Stomach (tissue), 4 donors: Measurements from ENCODE around the gene MLANA.

Experiments used
- EP300 ChIP-seq: sonication (generic); formaldehyde crosslinking; IDR thresholded peaks from one replicate; pipeline ENCODE4 v1.6.1; 2017; ENCODE audit warnings: antibody characterized with exemption
- POLR2A ChIP-seq, 4 donors: fragments of 450-650 bp; IDR thresholded peaks; one replicate each; pipeline ENCODE4 v1.6.1; 2016; ENCODE audit warnings: antibody characterized with exemption in 4 of 4, control low read depth in 2 of 4, mild to moderate bottlenecking in 1 of 4, moderate library complexity in 1 of 4
- TF ChIP-seq, protein P1 (sequence below), 7 experiments: fragments of 450-650 bp in 4 of 7; fragments of 200-600 bp in 3 of 7; sonication (generic) in 3 of 7; IDR thresholded peaks; one replicate each; pipeline ENCODE4 v1.5.1; 2016 to 2019; ENCODE audit warnings: antibody characterized with exemption in 7 of 7, control low read depth in 2 of 7, mild to moderate bottlenecking in 1 of 7

- TF ChIP-seq, protein P1, sequence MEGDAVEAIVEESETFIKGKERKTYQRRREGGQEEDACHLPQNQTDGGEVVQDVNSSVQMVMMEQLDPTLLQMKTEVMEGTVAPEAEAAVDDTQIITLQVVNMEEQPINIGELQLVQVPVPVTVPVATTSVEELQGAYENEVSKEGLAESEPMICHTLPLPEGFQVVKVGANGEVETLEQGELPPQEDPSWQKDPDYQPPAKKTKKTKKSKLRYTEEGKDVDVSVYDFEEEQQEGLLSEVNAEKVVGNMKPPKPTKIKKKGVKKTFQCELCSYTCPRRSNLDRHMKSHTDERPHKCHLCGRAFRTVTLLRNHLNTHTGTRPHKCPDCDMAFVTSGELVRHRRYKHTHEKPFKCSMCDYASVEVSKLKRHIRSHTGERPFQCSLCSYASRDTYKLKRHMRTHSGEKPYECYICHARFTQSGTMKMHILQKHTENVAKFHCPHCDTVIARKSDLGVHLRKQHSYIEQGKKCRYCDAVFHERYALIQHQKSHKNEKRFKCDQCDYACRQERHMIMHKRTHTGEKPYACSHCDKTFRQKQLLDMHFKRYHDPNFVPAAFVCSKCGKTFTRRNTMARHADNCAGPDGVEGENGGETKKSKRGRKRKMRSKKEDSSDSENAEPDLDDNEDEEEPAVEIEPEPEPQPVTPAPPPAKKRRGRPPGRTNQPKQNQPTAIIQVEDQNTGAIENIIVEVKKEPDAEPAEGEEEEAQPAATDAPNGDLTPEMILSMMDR (IDR thresholded peaks at IDR 0.05): no peak
- TF ChIP-seq POLR2A (IDR thresholded peaks at IDR 0.05) (no peak), EP300 (no peak)
Observed at GRCh38 chr9:5953743-5954707, 63.3 kb downstream of the MLANA start.
